ENCODE results near the gene FOXL3. TPM values are rescaled to one million over a fixed set of nuclear protein-coding genes. Genes with fewer than 3 reads are reported as not detected.

FOXL3 gene
- total RNA-seq, 1 experiment from 2014 or later = not detected

DNA sequence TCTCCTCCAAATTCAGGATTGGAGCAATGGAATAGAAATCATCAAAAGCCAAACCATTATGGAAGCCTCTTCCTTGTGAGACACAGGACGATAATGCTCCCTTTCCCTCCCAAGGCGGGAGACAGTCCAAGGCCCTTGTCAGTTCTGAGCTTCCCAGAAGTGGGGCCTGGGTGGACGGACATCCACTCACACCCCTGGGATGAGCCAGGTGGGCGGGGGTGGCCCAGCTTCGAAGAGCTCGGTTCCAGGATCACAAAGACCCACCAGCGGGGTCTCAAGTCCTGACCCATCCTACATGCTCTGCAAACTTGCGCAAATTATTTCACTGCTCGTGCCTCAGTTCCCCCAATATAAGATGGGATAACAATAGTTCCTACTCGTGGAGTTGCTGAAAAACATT is 10.1 kb upstream of the FOXL3 start:
- Histone ChIP-seq H4K20me1 (ENCODE audit: insufficient read depth) (no peaks in the 10 kb centered on the region), H3K9me2 (ENCODE audit: insufficient read depth) (no peaks in the 10 kb centered on the region), H3K27ac (no peak overlapping the region), H3K4me2 (no peak overlapping the region), H3K27me3 (ENCODE audit: insufficient read depth, low read depth) (peaks cover 48% of the 10 kb centered on the region), H2AFZ (no peak overlapping the region), H3K9me3 (ENCODE audit: insufficient read depth, low read depth) (no peaks in the 10 kb centered on the region; the same call in 1 of the 2 replicates), H3K36me3 (ENCODE audit: low read depth) (no peaks in the 10 kb centered on the region), H3K4me1 (replicated peaks; ENCODE audit: insufficient read depth) (no peaks in the 10 kb centered on the region), H3K79me2 (ENCODE audit: low read depth) (no peaks in the 10 kb centered on the region), H3F3A (ENCODE audit: insufficient read depth, low read depth) (no peaks in the 10 kb centered on the region), H3K4me3 (no peak overlapping the region)
- POLR2A ChIA-PET (ENCODE audit: unreplicated experiment) = no interaction called here
- BruUV-seq (replicated peaks) = no TSS peak
- CTCF ChIA-PET = no interaction called here
- TF ChIP-seq EZH2 (IDR thresholded peaks at IDR 0.05; ENCODE audit: low read depth) = no peak
- TF ChIP-seq, protein P1, sequence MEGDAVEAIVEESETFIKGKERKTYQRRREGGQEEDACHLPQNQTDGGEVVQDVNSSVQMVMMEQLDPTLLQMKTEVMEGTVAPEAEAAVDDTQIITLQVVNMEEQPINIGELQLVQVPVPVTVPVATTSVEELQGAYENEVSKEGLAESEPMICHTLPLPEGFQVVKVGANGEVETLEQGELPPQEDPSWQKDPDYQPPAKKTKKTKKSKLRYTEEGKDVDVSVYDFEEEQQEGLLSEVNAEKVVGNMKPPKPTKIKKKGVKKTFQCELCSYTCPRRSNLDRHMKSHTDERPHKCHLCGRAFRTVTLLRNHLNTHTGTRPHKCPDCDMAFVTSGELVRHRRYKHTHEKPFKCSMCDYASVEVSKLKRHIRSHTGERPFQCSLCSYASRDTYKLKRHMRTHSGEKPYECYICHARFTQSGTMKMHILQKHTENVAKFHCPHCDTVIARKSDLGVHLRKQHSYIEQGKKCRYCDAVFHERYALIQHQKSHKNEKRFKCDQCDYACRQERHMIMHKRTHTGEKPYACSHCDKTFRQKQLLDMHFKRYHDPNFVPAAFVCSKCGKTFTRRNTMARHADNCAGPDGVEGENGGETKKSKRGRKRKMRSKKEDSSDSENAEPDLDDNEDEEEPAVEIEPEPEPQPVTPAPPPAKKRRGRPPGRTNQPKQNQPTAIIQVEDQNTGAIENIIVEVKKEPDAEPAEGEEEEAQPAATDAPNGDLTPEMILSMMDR (conservative IDR thresholded peaks at IDR 0.05) = no peak
- intact Hi-C loops (cut with micrococcal nuclease; ENCODE audit: unreplicated experiment) = no loop called here
- DNase-seq = no peak

DNA sequence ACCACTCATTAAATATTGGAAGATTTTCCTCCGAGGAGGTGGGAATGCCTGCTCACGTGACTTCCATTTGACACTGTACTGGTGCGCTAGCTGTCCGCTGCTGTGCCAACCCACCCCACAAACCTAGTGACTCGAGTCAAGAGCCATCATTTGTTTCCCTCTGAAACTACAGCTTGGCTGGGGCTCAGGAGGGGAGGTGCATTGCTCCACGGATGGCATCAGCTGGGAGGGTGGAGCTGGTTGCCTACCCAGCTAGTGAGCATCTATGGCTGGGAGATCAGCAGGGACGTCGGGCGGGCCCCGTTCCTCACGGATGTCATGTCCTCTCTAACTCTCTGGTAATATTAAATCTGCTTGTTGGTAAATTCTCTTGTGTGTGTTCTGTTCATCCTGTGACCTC is 9.5 kb upstream of the FOXL3 start:
- Histone ChIP-seq H3K9me3 (ENCODE audit: insufficient read depth, low read depth) (no peaks in the 10 kb centered on the region; the same call in 1 of the 2 replicates), H3K79me2 (ENCODE audit: low read depth) (no peaks in the 10 kb centered on the region), H3K27me3 (ENCODE audit: insufficient read depth, low read depth) (peaks cover 52% of the 10 kb centered on the region), H4K20me1 (ENCODE audit: insufficient read depth) (no peaks in the 10 kb centered on the region), H3K36me3 (ENCODE audit: low read depth) (no peaks in the 10 kb centered on the region), H3F3A (ENCODE audit: insufficient read depth, low read depth) (no peaks in the 10 kb centered on the region), H3K4me3 (no peak overlapping the region), H3K9me2 (ENCODE audit: insufficient read depth) (no peaks in the 10 kb centered on the region), H2AFZ (no peak overlapping the region), H3K27ac (no peak overlapping the region), H3K4me2 (no peak overlapping the region; the same call in 1 of the 2 replicates), H3K4me1 (replicated peaks; ENCODE audit: insufficient read depth) (no peaks in the 10 kb centered on the region)
- intact Hi-C loops (cut with micrococcal nuclease; ENCODE audit: unreplicated experiment) = no loop called here
- BruUV-seq (replicated peaks) = no TSS peak
- no peak for TF ChIP-seq EZH2 (IDR thresholded peaks at IDR 0.05; ENCODE audit: low read depth)
- TF ChIP-seq, protein P1 (conservative IDR thresholded peaks at IDR 0.05) = no peak
- CTCF ChIA-PET = no interaction called here
- DNase-seq = no peak
- POLR2A ChIA-PET (ENCODE audit: unreplicated experiment) = no interaction called here

DNA sequence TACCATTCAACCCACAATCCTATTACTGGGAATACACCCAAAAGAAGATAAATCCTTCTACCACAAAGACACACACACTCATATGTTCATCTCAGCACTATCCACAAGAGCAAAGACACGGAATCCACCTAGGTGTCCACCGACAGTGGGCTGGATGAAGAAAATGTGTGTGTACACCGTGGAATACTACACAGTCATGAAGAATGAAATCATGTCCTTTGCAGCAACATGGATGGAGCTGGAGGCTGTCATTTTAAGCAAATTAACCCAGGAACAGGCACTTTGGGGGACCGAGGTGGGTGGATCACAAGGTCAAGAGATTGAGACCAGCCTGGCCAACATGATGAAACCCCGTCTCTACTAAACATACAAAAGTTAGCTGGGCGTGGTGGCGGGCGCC is 8.3 kb upstream of the FOXL3 start:
- Histone ChIP-seq H4K20me1 (ENCODE audit: insufficient read depth) (no peaks in the 10 kb centered on the region), H2AFZ (no peak overlapping the region), H3K4me2 (no peak overlapping the region), H3K9me2 (ENCODE audit: insufficient read depth) (no peaks in the 10 kb centered on the region), H3K36me3 (ENCODE audit: low read depth) (no peaks in the 10 kb centered on the region), H3F3A (ENCODE audit: insufficient read depth, low read depth) (no peaks in the 10 kb centered on the region), H3K4me1 (replicated peaks; ENCODE audit: insufficient read depth) (no peaks in the 10 kb centered on the region), H3K9me3 (ENCODE audit: insufficient read depth, low read depth) (no peaks in the 10 kb centered on the region), H3K79me2 (ENCODE audit: low read depth) (no peaks in the 10 kb centered on the region), H3K27ac (no peak overlapping the region), H3K4me3 (no peak overlapping the region), H3K27me3 (ENCODE audit: insufficient read depth, low read depth) (peaks cover 60% of the 10 kb centered on the region)
- ChIA-PET CTCF (no interaction called here), POLR2A (ENCODE audit: unreplicated experiment) (no interaction called here)
- TF ChIP-seq, protein P1 (conservative IDR thresholded peaks at IDR 0.05) = no peak
- TF ChIP-seq EZH2 (IDR thresholded peaks at IDR 0.05; ENCODE audit: low read depth) = no peak
- intact Hi-C loops (cut with micrococcal nuclease; ENCODE audit: unreplicated experiment) = no loop called here
- BruUV-seq (replicated peaks) = no TSS peak
- DNase-seq = no peak

All from PC-9 (cell line).